NCI-H82 treated with DMSO at 0.1 percent for 48 hours (cell line): ENCODE measurements around the gene HDAC4.

Source experiments
- DNase-seq: peaks from one replicate; lab custom pipeline; 2025; ENCODE audit not compliant: unreplicated experiment; lab: John Stamatoyannopoulos, UW

The HDAC4 gene

DNA sequence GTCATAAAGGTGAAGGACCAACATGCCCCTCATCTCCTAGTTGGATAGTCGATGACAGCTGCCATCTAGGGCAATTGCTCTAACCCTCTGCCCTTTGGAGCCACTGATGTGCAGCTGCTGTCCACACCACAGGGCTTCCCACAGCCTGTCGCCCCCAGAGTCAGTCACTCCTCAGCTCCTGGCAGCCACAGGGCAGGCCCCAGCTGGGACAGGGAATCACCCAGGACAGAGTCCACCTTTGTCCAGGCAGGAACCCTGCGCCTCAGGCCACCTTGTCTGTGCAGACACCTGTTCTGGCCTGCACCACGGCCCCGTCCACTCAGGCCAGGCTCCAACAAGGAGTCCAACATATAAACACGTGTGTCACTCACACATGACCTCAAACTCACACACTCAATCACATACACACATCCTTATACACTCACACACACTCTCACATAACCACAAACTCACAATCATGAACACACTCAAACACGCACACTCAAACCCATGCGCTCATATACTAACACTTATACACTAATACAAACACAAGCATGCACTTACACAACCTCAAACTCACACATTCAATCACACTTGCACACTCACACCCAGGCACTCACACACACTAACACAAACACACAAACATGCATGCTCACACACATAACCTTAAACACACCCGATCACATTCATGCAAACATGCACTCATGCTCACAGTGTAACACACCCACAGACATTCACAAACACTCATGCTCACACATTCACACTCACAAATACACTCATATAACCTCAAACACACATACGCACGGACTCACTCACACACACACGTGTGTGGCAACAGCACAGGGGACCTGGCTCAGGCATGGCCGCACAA is 29.7 kb downstream of the HDAC4 start:
- DNase-seq: no peak

DNA sequence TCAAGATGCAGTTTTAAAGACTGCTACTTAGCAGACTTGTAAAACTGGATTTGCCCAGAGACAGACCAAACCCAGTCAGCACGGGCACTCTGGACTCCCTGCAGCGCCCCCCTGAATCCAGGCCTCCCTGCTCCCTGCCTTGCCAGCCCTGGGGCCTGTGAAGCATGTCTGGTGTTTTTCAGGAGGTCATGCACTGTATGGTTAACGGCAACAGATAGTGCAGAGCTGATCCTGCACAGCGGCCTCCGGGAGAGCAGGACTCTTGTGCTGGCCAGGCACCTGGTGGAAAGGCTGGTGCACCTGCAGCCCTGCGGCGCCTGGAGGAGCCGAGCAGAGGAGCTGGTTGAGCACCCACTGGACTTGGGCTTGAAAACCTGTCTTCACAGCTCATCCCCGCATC is 30.4 kb downstream of the HDAC4 start:
- no peak for DNase-seq

DNA sequence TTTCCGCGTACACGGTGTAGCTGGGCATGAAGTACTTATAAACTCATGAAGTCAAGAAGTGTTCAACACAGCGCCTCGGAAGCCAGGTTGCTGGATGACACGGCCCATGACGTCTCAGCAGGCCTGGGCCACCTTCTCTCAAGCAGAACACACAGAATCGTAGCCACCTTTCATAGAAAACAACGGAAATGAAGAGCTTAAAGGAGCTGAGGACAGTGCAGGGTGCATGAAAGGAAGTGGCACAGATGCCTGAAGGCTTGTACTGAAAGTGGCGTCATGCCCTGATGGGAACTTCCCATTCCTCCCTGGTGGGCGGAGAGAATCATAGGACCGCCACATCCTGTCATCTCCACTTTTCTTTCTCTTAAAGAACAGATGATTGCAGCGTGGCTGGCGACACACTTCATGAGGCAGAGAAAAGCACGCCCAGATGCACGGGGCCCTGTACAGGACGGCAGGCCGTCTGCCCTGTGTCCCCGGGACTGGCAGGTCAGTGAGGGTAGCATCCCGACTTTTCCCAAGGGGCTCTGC is 31.1 kb downstream of the HDAC4 start:
- no peak for DNase-seq

- no peak for DNase-seq
Observed at GRCh38 chr2:239368906-239369552, 31.8 kb downstream of the HDAC4 start.

DNA sequence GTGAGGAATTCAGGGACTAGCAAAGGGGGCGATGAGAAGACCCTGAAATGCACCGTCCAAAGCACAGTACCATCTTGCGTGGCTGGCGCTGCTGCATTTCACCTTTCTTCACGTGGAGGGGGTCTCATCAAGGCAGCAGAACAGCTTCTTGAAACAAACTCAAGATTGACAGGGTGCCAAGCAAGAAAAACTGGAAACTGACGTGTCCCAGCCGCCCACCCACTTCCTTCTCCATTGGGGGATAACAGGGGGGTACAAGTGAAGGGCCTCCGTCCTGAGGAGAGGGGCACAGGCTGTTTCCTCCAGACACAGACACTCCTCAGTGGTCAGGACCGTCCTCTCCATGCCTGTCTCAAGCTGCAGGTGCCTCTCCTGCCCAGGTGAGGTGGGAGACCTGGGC is 32.5 kb downstream of the HDAC4 start:
- DNase-seq: no peak

DNA sequence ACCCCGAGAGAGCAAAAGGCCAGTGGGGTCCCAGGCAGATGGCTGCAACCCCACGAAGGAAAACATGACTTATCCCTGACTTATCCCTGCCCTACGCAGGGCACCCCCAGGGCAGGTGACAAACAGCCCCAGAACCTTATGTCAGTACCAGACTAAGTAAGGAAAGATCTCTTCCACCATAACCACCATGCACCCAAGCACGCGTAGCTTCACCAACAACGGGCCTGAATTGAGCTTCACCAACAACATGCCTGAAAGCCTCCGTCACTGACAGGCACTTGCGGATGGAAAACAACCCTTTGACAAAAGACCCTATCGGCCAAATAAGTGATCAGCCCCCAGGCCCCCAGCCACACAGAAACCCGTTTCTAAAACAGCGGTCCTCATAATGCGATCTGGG is 34.1 kb downstream of the HDAC4 start:
- DNase-seq: no peak

- DNase-seq: no peak
Observed at GRCh38 chr2:239365782-239366435, 34.9 kb downstream of the HDAC4 start.

- no peak for DNase-seq
Observed at GRCh38 chr2:239365071-239365781, 35.6 kb downstream of the HDAC4 start.

DNA sequence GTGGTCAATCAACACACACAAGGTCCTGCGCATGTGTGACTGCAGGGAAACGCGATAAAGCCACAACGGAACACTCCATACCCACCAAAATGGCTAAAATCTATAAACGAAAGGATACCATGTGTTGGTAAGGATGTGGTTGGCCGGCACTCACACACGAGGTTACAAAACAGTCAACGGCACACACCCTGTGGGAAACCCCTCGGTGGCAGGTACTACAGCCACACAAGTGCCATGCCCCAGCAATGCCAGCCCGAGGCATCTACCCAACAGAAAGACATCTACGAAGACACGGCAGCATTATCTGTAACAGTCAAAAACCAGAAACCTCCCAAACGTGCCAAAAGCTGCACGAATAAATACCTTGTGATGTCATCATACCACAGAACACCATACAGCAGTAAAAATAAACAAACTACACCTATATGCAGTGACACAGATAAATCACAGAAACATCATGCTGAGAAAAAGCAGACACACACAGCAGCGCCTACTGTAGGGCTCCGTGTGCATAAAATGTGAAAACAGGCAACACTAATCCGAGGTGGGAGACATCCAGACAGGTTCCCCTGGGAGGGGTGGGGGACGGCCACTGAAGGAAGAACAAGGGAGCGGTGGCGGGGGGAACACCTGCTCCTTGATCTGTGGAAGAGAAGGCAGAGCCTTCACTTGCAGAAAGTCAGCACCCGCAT is 36.7 kb downstream of the HDAC4 start:
- no peak for DNase-seq

DNA sequence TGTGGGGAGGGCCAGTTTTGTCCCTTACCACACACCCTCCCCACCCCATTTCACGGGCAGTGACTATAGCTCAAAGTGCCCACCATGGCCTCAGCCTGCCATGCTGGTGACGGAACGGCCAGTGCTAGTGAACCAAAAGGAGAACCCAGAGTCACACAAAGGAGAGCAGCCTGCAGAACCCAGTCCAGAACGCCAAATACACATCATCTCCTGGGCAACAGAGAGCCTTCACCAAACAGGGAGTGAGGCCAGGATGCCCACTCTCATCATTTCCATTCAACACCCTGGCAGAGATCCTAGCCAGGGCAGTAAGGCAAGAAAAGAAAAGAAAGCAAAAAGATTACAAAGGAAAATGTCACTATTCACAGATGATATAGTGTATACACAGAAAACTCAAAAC is 38.3 kb downstream of the HDAC4 start:
- no peak for DNase-seq

GRCh38 chr2:239361311-239361642 is 39.5 kb downstream of the HDAC4 start:
- no peak for DNase-seq

DNA sequence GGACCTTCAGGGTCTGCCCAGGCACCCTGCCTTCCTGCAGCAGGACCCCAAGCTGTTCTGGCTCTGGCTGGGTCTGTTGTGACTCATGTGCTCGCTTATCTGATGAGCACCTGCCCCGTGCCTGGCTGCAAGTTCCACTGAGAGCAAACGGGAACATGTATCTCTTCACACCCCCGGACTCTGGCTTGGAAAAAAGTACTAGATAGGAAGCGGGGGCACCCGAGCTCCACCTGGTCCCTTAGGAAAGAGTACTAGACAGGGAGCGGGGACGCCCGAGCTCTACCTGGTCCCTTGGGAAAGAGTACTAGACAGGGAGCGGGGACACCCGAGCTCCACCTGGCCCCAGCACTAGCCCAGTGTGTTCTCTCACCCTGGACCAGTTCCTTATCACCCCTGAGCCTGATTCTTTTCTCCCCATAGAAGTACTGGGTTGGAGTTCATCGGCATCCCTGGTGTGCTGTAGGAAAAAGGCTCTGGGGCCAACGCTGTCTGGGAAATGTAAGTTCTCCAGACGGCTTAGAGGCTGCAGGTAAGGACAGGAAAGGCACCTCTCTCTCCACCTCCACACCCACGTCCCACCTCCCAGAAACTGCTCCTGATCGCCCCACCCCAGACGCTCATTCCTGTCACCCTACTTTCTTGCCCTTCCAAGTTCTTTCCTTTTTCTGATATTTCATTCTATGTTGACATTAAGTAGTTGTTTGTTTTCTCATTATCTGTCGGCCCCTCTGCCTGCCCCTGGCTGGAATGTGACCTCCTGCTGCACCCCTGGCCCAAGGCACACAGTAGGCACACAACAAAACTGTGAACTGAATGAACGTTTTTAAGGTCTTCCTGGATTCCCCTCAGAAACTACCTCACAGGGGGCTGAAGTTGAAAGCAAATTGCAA is 40.2 kb downstream of the HDAC4 start:
- no peak for DNase-seq

DNA sequence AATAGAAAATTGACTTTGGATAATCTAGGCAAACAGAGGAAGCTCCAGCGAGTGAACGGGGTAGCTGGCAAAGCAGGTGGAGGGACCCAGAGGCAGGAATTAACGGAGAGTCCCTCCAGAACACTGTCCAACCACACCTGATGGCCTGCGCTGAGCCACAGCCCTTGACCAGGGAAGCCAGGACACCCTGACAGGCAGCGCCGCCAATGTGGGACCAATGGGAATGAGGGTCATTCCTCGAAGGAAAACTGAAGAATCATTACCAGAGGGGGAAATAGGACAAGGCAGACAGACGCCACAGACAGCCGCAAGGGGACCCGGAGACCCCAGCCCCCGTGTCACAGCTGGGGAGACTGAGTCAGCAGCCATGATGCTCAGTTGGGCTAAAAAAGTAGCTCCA is 40.8 kb downstream of the HDAC4 start:
- DNase-seq: no peak

- no peak for DNase-seq
Observed at GRCh38 chr2:239359196-239359912, 41.5 kb downstream of the HDAC4 start.

DNA sequence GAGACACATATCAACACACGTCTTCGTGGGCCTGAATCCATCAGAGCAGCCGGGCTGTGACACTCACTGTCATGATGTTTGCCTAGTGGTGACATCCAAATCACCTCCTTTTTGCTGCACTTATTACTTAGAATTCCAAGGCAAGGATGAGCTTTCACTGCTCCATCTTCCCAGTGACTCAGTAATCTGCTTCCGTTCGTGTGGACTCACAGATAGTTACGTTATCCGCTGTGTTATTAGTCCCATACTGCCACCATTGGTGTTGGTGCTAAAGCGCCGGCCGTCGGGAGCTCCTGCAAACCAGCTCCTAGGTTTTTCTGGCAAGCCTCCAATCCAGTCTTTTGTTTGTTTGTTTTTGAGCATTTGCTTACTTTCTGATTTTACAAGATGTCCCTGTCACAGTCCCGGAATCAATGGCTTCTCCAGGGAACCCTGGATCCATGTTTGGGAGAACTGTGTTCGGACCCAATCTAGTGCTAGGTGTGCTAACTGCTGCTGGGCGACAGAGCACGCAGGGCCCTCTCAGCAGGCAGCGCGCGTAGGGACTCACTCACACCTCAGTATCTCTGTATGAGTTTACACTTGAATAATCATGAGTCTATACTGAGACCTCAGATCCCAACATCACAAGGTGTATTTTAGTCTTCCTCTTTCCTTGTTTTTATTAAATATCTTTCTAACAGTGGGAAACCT is 42.6 kb downstream of the HDAC4 start:
- DNase-seq: no peak

GRCh38 chr2:239355724-239356123 is 45.1 kb downstream of the HDAC4 start:
- no peak for DNase-seq

GRCh38 chr2:239355139-239355538 is 45.7 kb downstream of the HDAC4 start:
- DNase-seq: no peak

DNA sequence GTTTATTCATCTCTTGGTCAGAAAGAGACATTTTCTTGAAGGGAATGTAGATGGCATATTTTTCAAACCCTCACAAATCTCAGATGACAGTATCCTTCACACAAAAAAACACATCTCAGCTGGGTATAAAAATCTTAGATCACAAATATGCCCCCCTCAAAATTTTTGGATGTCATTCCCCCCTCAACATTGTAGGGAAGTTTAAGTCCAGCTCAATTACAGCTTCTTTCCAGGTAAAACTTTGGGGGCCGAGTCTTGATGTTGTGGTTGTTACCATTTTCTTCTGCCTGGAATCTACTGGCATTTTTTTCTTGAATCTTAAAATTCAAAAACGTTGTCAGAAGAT is 46.1 kb downstream of the HDAC4 start:
- no peak for DNase-seq
